Measurements from ENCODE around the gene CSKMT. TPM values are rescaled to one million over a fixed set of nuclear protein-coding genes. Genes with fewer than 3 reads are reported as not detected.
A peak's percentile ranks its signal among the peaks of the same experiment; 100 is the strongest.

Gene CSKMT
- total RNA-seq, 4 donors from 2014 or later: 1.1 to 10.5 (median 7.0) TPM

DNA sequence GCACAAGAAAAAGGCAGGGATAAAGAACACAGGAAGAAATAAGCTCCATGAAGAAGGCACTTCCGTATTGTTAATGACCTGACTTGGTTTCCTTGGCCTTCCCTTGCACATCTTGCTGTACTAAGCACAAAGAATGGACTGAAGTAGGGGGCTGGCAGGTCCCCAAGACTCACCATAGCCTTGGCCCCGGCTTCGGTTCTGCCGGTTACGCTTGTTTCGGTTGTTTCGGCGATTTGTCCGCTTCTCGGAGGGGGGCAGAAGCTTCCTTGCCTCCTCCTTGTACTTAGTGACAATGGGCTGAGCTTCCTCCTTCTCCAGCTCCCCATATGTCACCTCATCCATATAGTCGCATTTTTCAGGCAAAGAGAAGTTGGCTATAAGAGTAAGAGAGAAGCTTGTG, 51.7 kb downstream of the CSKMT start:
- TF ChIP-seq POLR2A (IDR thresholded peaks at IDR 0.05): no peak
- TF ChIP-seq, protein P1, sequence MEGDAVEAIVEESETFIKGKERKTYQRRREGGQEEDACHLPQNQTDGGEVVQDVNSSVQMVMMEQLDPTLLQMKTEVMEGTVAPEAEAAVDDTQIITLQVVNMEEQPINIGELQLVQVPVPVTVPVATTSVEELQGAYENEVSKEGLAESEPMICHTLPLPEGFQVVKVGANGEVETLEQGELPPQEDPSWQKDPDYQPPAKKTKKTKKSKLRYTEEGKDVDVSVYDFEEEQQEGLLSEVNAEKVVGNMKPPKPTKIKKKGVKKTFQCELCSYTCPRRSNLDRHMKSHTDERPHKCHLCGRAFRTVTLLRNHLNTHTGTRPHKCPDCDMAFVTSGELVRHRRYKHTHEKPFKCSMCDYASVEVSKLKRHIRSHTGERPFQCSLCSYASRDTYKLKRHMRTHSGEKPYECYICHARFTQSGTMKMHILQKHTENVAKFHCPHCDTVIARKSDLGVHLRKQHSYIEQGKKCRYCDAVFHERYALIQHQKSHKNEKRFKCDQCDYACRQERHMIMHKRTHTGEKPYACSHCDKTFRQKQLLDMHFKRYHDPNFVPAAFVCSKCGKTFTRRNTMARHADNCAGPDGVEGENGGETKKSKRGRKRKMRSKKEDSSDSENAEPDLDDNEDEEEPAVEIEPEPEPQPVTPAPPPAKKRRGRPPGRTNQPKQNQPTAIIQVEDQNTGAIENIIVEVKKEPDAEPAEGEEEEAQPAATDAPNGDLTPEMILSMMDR (IDR thresholded peaks at IDR 0.05): no peak
- intact Hi-C loops (cut with DNase I): no loop called here
- Histone ChIP-seq H3K4me1 (peaks cover 0 to 44% (median 0%) of the 10 kb centered on the region in 3 donors), H3K36me3 (peaks cover 41 to 100% (median 60%) of the 10 kb centered on the region in 3 donors), H3K4me3 (no peak overlapping the region), H3K27me3 (no peaks in the 10 kb centered on the region), H3K27ac (peak overlapping the region in 3 of 4 donors; percentile 9 to 25 (median 22)), H3K9me3 (no peaks in the 10 kb centered on the region)
- 59 to 62% methylated on average over 10 to 11 of the region's 11 CpGs for WGBS, 2 donors
- DNase-seq: no peak

Small RNA genes lying within 50 kb of the gene (small RNA-seq; reads per million reads assigned to genes)
- 0 reads per million in 4 donors for gene SNORA57

Other genes starting within 250 kb of the CSKMT start
- 1 to 10 TPM in 2 of 4 donors, not detected in 2; 5.9 to 6.6 TPM for gene SCGB1A1, start 246.3 kb upstream of the CSKMT start, total RNA-seq
- 1,000 to 10,000 TPM in 2 of 4 donors, 100 to 1,000 TPM in 2; 695 to 1,250 (median 954) TPM for gene AHNAK, start 118.5 kb upstream of the CSKMT start, total RNA-seq
- 1,000 to 10,000 TPM; 1,144 to 2,095 (median 1,685) TPM for gene EEF1G, start 91.4 kb upstream of the CSKMT start, total RNA-seq
- gene TUT1, start 73.8 kb upstream of the CSKMT start, total RNA-seq: 10 to 100 TPM in 1 of 4 donors, 1 to 10 TPM in 3; 5.0 to 12.7 (median 8.0) TPM
- gene MTA2, start 63.4 kb upstream of the CSKMT start, total RNA-seq: 100 to 1,000 TPM; 103 to 132 (median 111) TPM
- gene EML3, start 52.5 kb upstream of the CSKMT start, total RNA-seq: 10 to 100 TPM; 34.7 to 58.6 (median 53.6) TPM
- gene ROM1, start 52.1 kb upstream of the CSKMT start, total RNA-seq: 10 to 100 TPM in 1 of 4 donors, 1 to 10 TPM in 3; 5.5 to 10.8 (median 7.2) TPM
- gene B3GAT3, start 43.3 kb upstream of the CSKMT start, total RNA-seq: 10 to 100 TPM in 3 of 4 donors, 1 to 10 TPM in 1; 8.6 to 17.2 (median 12.9) TPM
- gene GANAB, start 18.7 kb upstream of the CSKMT start, total RNA-seq: 10 to 100 TPM; 90.8 to 97.2 (median 95.0) TPM
- gene INTS5, start 12.0 kb upstream of the CSKMT start, total RNA-seq: 10 to 100 TPM; 15.4 to 21.2 (median 19.0) TPM
- 10 to 100 TPM; 36.0 to 53.4 (median 43.6) TPM for gene C11orf98, start 102 bp upstream of the CSKMT start, total RNA-seq
- 10 to 100 TPM; 10.5 to 17.2 (median 12.2) TPM for gene UQCC3, start 6.4 kb downstream of the CSKMT start, total RNA-seq
- gene LBHD1, start 7.0 kb downstream of the CSKMT start, total RNA-seq: 1 to 10 TPM; 1.8 to 3.6 (median 2.5) TPM
- gene UBXN1, start 13.8 kb downstream of the CSKMT start, total RNA-seq: 100 to 1,000 TPM in 1 of 4 donors, 10 to 100 TPM in 3; 67.3 to 148 (median 86.1) TPM
- 10 to 100 TPM in 1 of 4 donors, 1 to 10 TPM in 2, under 1 TPM in 1; 0.27 to 12.0 (median 4.5) TPM for gene LRRN4CL, start 24.2 kb downstream of the CSKMT start, total RNA-seq
- 10 to 100 TPM; 25.7 to 69.4 (median 32.6) TPM for gene BSCL2, start 42.1 kb downstream of the CSKMT start, total RNA-seq
- gene GNG3, start 42.4 kb downstream of the CSKMT start, total RNA-seq: not detected
- gene HNRNPUL2, start 62.1 kb downstream of the CSKMT start, total RNA-seq: 10 to 100 TPM; 14.4 to 33.0 (median 26.4) TPM
- 10 to 100 TPM in 3 of 4 donors, 1 to 10 TPM in 1; 9.6 to 21.3 (median 15.0) TPM for gene TTC9C, start 63.2 kb downstream of the CSKMT start, total RNA-seq
- gene ZBTB3, start 88.8 kb downstream of the CSKMT start, total RNA-seq: 1 to 10 TPM; 4.7 to 7.7 (median 6.9) TPM
- 10 to 100 TPM; 26.5 to 61.2 (median 47.7) TPM for gene POLR2G, start 96.3 kb downstream of the CSKMT start, total RNA-seq
- 10 to 100 TPM; 11.5 to 40.2 (median 19.0) TPM for gene TAF6L, start 106.1 kb downstream of the CSKMT start, total RNA-seq
- gene TMEM179B, start 122.1 kb downstream of the CSKMT start, total RNA-seq: 10 to 100 TPM; 35.6 to 60.1 (median 43.3) TPM
- gene TMEM223, start 126.7 kb downstream of the CSKMT start, total RNA-seq: 10 to 100 TPM; 13.2 to 28.4 (median 22.0) TPM
- gene NXF1, start 140.1 kb downstream of the CSKMT start, total RNA-seq: 10 to 100 TPM; 38.1 to 62.4 (median 44.4) TPM
- 10 to 100 TPM; 23.0 to 34.7 (median 24.2) TPM for gene STX5, start 166.7 kb downstream of the CSKMT start, total RNA-seq
- gene TEX54, start 167.5 kb downstream of the CSKMT start, total RNA-seq: not detected
- 10 to 100 TPM; 31.7 to 74.0 (median 44.3) TPM for gene WDR74, start 174.3 kb downstream of the CSKMT start, total RNA-seq
- gene SLC3A2, start 215.6 kb downstream of the CSKMT start, total RNA-seq: 100 to 1,000 TPM; 132 to 373 (median 153) TPM

Data from esophagus squamous epithelium (tissue), 5 donors.